ACC112 (cell line): ENCODE data around the gene TEP1.

Experiments used
- H2AFZ ChIP-seq: fragments of 200-600 bp; sonication (generic); one replicate; pipeline ENCODE4 v1.6.0; 2017; ENCODE audit warnings: antibody characterized with exemption, low read length; ENCODE audit not compliant: unreplicated experiment
- H3K27ac ChIP-seq: fragments of 200-600 bp; sonication (generic); 2 replicates; pipeline ENCODE4 v1.5.1; 2014; ENCODE audit warnings: low read depth, mild to moderate bottlenecking, antibody characterized with exemption, low read length, moderate library complexity
- H3K27me3 ChIP-seq: fragments of 200-600 bp; sonication (generic); 2 replicates; pipeline ENCODE4 v1.6.1; 2014; ENCODE audit warnings: mild to moderate bottlenecking, antibody characterized with exemption, low read length, moderate library complexity, mixed read lengths; ENCODE audit not compliant: insufficient read depth
- H3K36me3 ChIP-seq: fragments of 200-600 bp; sonication (generic); 2 replicates; pipeline ENCODE4 v1.6.1; 2016; ENCODE audit warnings: mild to moderate bottlenecking, antibody characterized with exemption, low read length, moderate library complexity, mixed read lengths; ENCODE audit not compliant: insufficient read depth
- H3K4me1 ChIP-seq: fragments of 200-600 bp; sonication (generic); one replicate; pipeline ENCODE4 v1.6.1; 2016; ENCODE audit warnings: low read length, mixed read lengths; ENCODE audit not compliant: insufficient read depth, unreplicated experiment, control insufficient read depth
- H3K4me3 ChIP-seq: fragments of 200-600 bp; sonication (generic); 2 replicates; pipeline ENCODE4 v1.5.1; 2014; ENCODE audit warnings: mild to moderate bottlenecking, low read depth, low read length
- H3K79me2 ChIP-seq: fragments of 200-600 bp; sonication (generic); one replicate; pipeline ENCODE4 v1.6.0; 2016; ENCODE audit warnings: low read length; ENCODE audit not compliant: control insufficient read depth, unreplicated experiment, insufficient read depth

TEP1 gene

DNA sequence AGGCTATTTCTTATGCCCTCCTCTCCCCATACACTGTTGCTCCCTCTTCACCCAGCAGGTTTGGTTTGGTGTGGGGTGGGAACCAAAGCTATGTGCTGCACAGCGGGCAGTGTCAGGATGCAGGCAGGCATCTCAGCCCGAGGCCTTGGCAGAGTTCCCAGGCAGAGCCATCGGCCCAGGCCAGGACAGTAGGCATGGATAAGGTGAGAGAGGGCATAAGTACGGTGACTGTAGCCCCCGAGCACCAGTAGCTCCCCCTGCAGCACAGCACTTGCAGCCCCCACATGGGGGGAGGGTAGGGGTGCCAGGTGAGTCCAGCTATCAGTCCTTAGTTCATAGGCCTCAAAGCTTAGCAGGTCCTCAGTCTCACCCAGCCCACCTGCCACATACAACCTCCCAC is 15.5 kb upstream of the TEP1 start:
- H3K27ac ChIP-seq: no peak overlapping the region
- no peaks in the 10 kb centered on the region for H3K36me3 ChIP-seq
- no peaks in the 10 kb centered on the region for H3K79me2 ChIP-seq
- peaks cover 7% of the 10 kb centered on the region for H3K4me1 ChIP-seq
- no peak overlapping the region for H2AFZ ChIP-seq
- H3K27me3 ChIP-seq: no peaks in the 10 kb centered on the region
- H3K4me3 ChIP-seq: no peak overlapping the region

DNA sequence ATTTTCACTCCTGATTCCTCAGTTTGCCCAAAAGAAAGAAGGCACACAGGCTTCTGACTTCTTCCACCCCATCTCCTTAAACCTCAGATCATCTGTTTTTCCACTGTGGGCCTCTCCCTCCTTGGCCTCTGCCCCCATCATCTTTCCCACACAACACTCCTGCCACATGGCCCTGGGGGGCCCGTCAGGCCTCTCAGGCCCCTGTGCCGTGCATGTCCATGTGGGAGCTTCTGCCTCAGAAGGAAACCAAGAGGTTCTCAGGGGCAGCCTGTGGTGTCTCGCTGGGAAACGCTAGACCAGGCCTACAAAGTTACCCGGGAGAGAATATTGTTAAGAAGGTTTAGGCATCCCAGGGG is 14.7 kb upstream of the TEP1 start:
- Histone ChIP-seq H3K4me1 (peaks cover 7% of the 10 kb centered on the region), H3K27ac (no peak overlapping the region), H3K4me3 (no peak overlapping the region), H3K79me2 (no peaks in the 10 kb centered on the region), H2AFZ (no peak overlapping the region), H3K27me3 (no peaks in the 10 kb centered on the region), H3K36me3 (no peaks in the 10 kb centered on the region)

- no peaks in the 10 kb centered on the region for H3K79me2 ChIP-seq
- peaks cover 7% of the 10 kb centered on the region for H3K4me1 ChIP-seq
- peak overlapping the region; percentile 96 for H2AFZ ChIP-seq
- no peaks in the 10 kb centered on the region for H3K36me3 ChIP-seq
- H3K27ac ChIP-seq: no peak overlapping the region
- H3K4me3 ChIP-seq: no peak overlapping the region
- no peaks in the 10 kb centered on the region for H3K27me3 ChIP-seq
Observed at GRCh38 chr14:20427231-20428009, 14.1 kb upstream of the TEP1 start.

- Histone ChIP-seq H3K79me2 (no peaks in the 10 kb centered on the region), H3K4me1 (peaks cover 7% of the 10 kb centered on the region), H3K27me3 (no peaks in the 10 kb centered on the region), H3K4me3 (no peak overlapping the region), H3K27ac (no peak overlapping the region), H3K36me3 (no peaks in the 10 kb centered on the region), H2AFZ (no peak overlapping the region)
Observed at GRCh38 chr14:20424851-20425250, 11.6 kb upstream of the TEP1 start.

- Histone ChIP-seq H3K4me1 (peaks cover 7% of the 10 kb centered on the region), H3K27ac (no peak overlapping the region), H3K36me3 (no peaks in the 10 kb centered on the region), H3K27me3 (no peaks in the 10 kb centered on the region), H3K4me3 (no peak overlapping the region), H2AFZ (no peak overlapping the region), H3K79me2 (no peaks in the 10 kb centered on the region)
Observed at GRCh38 chr14:20422886-20423285, 9.6 kb upstream of the TEP1 start.

- no peaks in the 10 kb centered on the region for H3K79me2 ChIP-seq
- no peak overlapping the region for H3K4me3 ChIP-seq
- no peaks in the 10 kb centered on the region for H3K4me1 ChIP-seq
- no peak overlapping the region for H3K27ac ChIP-seq
- no peaks in the 10 kb centered on the region for H3K27me3 ChIP-seq
- no peak overlapping the region for H2AFZ ChIP-seq
- H3K36me3 ChIP-seq: no peaks in the 10 kb centered on the region
Observed at GRCh38 chr14:20421267-20421666, 8.0 kb upstream of the TEP1 start.

- Histone ChIP-seq H3K4me1 (peaks cover 1% of the 10 kb centered on the region), H3K4me3 (no peak overlapping the region), H3K27me3 (no peaks in the 10 kb centered on the region), H3K36me3 (no peaks in the 10 kb centered on the region), H3K27ac (no peak overlapping the region), H2AFZ (no peak overlapping the region), H3K79me2 (no peaks in the 10 kb centered on the region)
Observed at GRCh38 chr14:20419419-20419818, 6.1 kb upstream of the TEP1 start.

DNA sequence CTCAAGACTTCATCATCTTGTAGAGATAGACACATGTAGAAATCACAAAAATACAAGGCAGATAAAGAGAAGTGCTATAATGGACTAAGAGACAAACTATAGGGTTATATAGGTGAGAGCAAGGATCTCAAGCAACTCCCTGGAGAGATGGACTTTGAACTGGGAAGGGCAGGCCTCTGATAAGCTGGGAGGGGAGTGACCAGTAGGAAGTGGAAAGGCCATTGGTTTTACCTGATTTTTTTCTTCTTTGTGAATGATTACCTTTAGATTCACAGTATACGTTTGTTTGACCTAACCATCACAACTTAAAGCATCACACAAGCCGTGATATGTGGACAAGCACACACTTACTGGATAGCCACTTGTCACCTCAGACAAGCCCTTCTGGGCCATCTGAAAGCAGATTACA is 5.2 kb upstream of the TEP1 start:
- Histone ChIP-seq H3K27ac (no peak overlapping the region), H3K36me3 (no peaks in the 10 kb centered on the region), H3K27me3 (no peaks in the 10 kb centered on the region), H2AFZ (no peak overlapping the region), H3K79me2 (no peaks in the 10 kb centered on the region), H3K4me3 (no peak overlapping the region), H3K4me1 (peaks cover 8% of the 10 kb centered on the region)

- Histone ChIP-seq H3K79me2 (peaks cover 2% of the 10 kb centered on the region), H3K4me3 (no peak overlapping the region), H3K36me3 (no peaks in the 10 kb centered on the region), H3K27ac (no peak overlapping the region), H2AFZ (no peak overlapping the region), H3K27me3 (no peaks in the 10 kb centered on the region), H3K4me1 (peaks cover 8% of the 10 kb centered on the region)
Observed at GRCh38 chr14:20417250-20418186, 4.2 kb upstream of the TEP1 start.

- Histone ChIP-seq H3K4me1 (peaks cover 14% of the 10 kb centered on the region), H3K27ac (no peak overlapping the region), H3K4me3 (no peak overlapping the region), H2AFZ (no peak overlapping the region), H3K36me3 (no peaks in the 10 kb centered on the region), H3K79me2 (peaks cover 15% of the 10 kb centered on the region), H3K27me3 (no peaks in the 10 kb centered on the region)
Observed at GRCh38 chr14:20416223-20416622, 2.9 kb upstream of the TEP1 start.

GRCh38 chr14:20415782-20416206 is 2.5 kb upstream of the TEP1 start:
- Histone ChIP-seq H3K27me3 (no peaks in the 10 kb centered on the region), H2AFZ (no peak overlapping the region), H3K4me3 (no peak overlapping the region), H3K4me1 (peaks cover 14% of the 10 kb centered on the region), H3K79me2 (peaks cover 19% of the 10 kb centered on the region), H3K36me3 (no peaks in the 10 kb centered on the region), H3K27ac (no peak overlapping the region)
